ENCODE data around the gene STXBP3. TPM values are rescaled to one million over a fixed set of nuclear protein-coding genes. Genes with fewer than 3 reads are reported as not detected.

STXBP3 gene
- polyA plus RNA-seq, 1 donor = 85.0 TPM

DNA sequence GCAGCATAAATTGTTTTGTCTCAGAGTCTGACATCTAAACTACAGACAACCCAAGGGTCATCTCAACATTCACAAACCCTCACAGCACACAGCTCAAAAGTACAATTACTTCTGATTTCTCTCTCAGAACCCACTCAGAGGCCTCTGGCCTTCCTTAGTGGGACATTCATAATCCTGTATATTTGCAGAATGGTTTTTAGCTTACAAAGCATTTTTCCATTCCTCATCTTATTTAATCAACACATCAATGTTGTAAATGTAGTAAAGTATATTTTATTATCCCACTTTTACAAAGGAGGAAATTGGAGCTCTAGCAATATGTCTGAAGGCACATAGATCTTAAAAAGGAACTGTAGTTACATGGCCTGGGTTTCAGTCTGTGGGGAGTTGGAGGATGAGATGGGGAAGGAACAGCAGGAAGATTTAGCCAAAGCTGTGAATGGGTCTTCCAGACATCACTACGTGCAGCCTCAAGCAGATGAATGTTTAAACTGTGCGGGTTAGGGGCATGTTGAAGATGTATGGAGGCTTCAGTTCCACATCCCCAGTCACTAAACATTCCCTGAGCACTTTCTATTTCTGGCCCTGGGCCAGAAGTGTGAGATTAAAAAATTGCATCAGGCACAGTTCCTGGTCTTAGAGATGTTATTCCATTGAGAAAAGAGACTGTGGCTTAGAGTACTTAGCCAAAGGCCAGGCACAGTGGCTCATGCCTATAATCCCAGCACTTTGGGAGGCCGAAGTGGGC is 97.1 kb downstream of the STXBP3 start:
- no peak for DNase-seq

DNA sequence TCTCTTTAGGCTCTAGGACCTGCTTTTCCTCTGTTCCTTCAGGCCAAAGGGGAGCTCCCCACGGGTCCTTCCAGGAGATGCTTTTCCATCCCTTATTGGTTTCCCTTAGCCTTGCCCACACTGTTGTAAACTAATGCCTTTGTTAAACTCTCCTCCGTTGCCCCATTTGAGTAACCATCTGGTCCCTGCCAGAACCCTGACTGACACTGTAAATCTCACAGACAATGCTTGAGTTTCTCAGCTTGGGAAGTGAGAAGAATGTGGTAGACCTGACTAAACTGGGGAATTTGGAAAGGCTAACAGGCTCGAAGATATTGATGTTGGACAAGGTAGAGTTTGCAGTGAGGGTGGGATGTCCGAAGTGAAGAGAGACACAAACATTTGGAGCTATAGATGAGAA is 99.0 kb downstream of the STXBP3 start:
- DNase-seq = no peak

DNA sequence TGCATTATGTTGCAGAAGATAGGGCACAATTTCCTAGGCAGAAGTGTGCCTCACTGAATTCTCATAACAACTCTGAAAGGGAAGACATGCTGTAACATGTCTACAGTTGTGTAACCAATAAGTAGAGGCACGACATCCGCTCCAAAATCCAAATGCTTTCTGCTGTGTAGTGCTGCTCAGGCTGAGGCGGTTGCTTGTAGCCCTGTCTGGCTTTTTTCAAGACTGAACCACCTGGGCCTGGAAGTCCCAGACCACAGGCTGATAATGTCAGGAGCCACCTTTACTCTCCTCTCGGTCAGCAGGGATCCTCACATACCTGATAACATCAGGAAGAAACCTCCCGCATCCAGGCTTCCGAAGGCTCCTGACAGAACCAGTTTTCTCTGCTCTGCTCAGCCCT is 99.5 kb downstream of the STXBP3 start:
- no peak for DNase-seq

DNA sequence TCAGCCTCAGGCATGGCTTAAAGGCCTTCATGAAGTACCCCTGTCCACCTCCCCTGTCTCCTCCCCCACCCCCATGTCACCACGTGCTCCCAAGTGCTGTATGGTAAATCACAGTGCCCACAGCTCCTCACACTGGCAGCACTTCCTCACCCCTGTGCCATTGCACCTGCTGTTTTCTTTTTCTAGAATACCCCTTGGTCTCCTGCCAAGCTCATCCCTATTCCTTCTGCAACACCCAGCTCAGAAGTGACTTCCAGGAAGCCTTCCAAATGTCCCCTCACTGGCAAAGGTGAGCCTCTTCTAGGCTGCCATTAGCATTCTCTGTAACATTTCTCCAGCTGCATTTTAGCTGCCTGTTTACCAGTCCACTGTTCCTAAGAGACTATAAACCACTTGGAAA is 101.0 kb downstream of the STXBP3 start:
- DNase-seq = no peak

DNA sequence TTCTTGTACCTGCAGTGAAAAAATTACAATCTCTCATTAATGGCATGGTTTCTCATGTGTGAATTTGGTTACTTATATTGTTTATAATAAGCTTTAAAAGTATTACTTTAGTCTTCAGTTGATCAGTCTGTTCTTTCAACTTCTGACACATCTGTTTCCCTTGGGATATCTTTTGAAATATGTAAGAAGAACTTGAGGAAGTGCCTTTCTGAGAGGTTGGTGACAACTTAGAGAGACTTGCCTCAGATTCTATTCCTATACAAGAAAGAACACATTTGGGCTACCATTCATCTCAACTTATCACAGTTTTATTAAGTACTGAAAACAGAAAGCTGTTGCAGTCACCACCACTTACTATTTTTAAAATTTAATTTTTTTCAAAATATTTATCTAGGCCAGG is 102.3 kb downstream of the STXBP3 start:
- DNase-seq = no peak

DNA sequence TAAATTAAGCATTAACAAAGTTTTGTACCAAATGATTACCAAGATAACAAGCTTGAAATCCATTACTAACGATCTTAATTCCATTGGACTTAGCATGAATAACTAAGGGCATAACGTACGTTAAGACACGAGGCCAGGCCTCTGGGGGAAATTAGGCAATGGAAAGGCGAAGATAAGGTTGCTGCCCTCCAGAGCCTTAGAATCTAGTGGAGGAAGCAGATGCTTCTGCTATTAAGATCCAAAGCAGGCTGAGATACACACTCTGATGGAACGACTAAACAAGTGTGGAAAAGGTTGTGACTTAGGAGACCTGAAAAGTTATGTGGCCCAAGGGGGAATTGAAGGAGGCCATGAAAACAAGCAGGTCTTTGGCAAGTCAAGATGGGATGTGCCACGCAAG is 104.5 kb downstream of the STXBP3 start:
- DNase-seq = no peak

DNA sequence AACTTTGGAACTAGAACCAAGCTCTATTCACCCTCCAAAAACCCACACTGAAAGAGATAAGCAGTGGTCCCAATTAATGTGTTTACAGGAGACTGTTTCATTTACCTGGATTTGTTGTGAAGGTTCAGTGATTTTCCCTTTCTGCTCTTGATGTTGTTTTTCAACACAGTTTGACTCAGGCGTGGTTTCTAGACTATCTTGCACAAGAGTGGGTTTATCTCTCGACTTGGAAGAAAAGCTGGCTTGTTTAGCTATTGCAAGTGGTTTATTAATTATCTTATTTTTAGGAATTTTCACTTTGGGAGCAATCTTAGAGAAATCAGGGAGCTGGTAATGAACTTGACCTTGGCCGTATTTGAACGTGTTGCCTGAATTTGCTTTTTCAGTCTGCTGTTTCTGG is 105.1 kb downstream of the STXBP3 start:
- no peak for DNase-seq

DNA sequence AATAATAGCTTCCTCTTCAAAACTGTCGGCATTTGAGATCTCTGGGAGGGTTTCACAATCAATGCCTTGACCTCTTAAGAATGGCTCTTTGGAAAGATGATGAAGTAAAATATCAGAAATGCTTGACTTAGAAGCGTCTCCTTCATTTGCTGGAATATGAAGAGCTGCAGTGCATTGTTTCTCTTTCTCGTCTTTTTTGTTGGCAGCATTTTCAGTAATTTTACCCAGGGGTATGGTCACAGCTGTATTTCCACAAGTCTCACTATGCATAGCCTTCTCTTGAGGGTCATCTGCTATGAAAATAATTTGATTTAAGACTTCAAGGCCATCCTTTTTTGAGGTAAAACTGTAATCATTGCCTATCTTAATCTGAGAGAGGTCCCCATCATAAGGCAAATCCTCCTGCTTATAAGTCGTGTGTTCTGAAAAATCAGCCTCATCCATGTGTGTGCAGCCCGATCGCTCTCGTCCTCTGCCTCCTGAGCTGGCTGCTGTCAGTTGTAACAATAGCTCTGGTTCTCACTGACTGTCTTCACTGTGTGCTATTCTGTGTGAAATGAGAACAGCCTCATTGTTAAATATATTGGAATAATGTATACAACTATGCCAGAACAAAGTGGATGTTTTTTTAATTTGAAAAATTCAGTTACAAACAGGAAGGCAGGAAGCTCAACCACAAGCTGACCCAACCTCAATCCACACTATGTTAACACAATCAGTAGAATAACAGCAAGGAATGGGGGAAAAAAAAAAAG is 105.9 kb downstream of the STXBP3 start:
- no peak for DNase-seq

DNA sequence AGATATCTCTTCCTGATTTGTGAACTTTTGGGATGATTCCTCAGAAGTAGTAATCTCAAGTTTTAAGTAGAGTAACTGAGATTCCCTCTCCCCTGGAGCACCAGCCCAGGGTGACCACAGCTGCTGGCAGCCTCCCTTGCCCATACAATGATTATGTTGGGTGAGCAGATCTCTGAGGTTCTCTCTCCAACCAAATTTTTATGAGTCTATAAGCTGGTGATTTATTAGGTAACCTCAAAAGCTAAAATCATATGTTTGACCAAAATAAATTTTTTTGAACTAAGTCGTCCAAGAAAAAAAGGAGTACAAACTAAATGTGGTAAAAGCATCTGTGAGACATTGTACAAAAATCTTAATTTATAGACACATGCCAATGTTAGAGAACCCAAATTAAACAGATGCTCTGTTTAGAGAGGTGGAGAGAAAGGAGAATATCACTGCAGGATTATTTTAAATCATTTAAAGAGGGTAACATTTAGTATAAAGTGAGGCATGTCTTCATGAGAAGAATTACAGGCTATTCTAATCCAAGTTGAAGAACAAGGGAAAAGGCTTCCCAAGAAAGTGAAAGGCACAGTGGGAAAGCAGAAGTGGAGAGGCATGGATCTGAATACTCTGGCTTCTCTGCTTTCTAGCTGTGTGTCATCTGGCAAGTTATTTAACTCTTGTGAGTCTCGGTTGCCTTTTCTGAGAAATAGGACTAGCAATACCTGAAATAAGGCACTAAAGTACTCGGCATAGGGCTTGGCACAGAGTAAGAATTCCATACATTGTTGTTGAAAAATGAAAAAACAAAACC is 107.9 kb downstream of the STXBP3 start:
- no peak for DNase-seq

DNA sequence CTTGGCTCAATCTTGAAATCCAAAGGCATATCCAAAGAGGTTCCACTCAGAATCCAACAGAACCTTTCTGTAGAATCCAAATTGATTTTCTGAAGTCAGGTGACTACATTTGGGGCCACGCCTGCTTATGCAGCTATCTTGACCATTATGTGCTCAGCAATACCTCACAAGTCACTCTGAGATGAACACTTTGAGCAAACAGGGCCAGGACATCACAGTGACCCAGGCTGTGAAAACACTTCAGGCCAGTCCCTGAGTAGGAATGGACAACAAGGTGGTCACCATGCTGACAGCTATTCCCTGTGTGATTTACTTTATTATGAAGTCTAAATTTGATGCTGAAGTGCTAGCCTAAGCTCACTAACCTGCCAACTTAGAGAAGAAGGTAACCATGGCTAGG is 110.5 kb downstream of the STXBP3 start, which contains the start of gene AKNAD1:
AKNAD1 (minus strand) TSS at position 101 of the 400 bp plus-strand sequence. CDS start 4,430 bp downstream, outside the sequence.
- no peak for DNase-seq

DNA sequence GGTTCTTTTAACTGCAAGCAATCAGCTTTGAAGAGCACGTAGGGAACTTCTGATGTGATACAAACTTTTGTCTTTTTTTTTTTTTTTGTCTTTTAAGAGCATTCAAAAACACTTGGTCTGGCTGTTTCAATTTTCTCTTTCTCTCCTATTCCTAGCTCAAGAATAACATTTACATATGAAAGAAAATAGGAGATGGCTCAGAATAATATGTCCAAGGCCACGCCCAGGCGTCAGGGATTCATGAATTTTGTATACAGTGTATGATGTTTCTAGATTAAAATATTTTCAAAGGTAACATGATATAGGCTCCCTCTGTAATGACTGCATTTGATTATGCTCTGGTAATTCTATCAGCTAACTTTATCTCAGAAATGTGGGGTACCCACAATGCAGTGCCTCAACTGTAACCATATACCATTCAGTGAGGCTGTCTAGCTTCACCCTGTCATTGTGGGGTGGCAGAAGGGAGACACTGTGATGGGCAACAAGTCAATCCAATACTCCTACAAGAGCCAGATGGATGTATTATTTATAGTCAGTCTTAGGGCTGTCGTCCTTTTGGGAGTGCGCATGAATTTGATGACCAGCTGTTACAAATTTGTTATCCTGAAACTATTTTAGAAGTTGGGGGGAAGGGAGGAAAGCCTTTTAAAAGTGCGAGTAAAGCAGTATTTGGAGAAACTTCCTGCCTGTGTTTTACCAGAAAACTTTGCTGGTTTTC is 111.9 kb downstream of the STXBP3 start:
- DNase-seq = no peak

Other genes starting within 250 kb of the STXBP3 start
- 21.2 TPM for gene EEIG2, start 186.6 kb upstream of the STXBP3 start, polyA plus RNA-seq (ENCODE audit: insufficient read length)
- 14.1 TPM for gene HENMT1, start 85.6 kb upstream of the STXBP3 start, polyA plus RNA-seq (ENCODE audit: insufficient read length)
- gene PRPF38B, start 54.4 kb upstream of the STXBP3 start, polyA plus RNA-seq (ENCODE audit: insufficient read length) = 104 TPM
- 0.03 TPM for gene FNDC7, start 33.8 kb upstream of the STXBP3 start, polyA plus RNA-seq (ENCODE audit: insufficient read length)
- not detected for gene AKNAD1, start 110.4 kb downstream of the STXBP3 start, polyA plus RNA-seq (ENCODE audit: insufficient read length)
- 25.6 TPM for gene GPSM2, start 130.3 kb downstream of the STXBP3 start, polyA plus RNA-seq (ENCODE audit: insufficient read length)
- gene CLCC1, start 216.8 kb downstream of the STXBP3 start, polyA plus RNA-seq (ENCODE audit: insufficient read length) = 42.6 TPM